WTC11 (cell line): ENCODE measurements around the gene CAMTA1. TPM values are rescaled to one million over a fixed set of nuclear protein-coding genes. Genes with fewer than 3 reads are reported as not detected.

Source experiments
- ATAC-seq: fragments of 200-7000 bp; cut with Tn5 transposase; 2 replicates; pipeline ENCODE4 v1.10.0; 2021; ENCODE audit warnings: mild to moderate bottlenecking, moderate library complexity
- CTCF ChIA-PET: fragments of 300-600 bp; sonication (Branson Sonifier 250); formaldehyde crosslinking; loops from one replicate; lab custom pipeline; 2021; ENCODE audit warnings: antibody characterized with exemption; lab: Charles Lee
- POLR2A ChIA-PET: fragments of 350-600 bp; sonication (Branson Sonifier 250); formaldehyde crosslinking; loops from one replicate; lab custom pipeline; 2021; ENCODE audit warnings: antibody characterized with exemption; lab: Charles Lee
- DNase-seq: peaks from one replicate; pipeline ENCODE4 v3.0.0; 2021; ENCODE audit warnings: low spot score
- H3K27ac Mint-ChIP-seq: 2 replicates; pipeline ENCODE4 v1.8.0; 2021; ENCODE audit warnings: mixed read lengths
- H3K27me3 Mint-ChIP-seq: 2 replicates; pipeline ENCODE4 v1.8.0; 2021; ENCODE audit warnings: low read depth, mild to moderate bottlenecking, moderate library complexity, mixed read lengths
- H3K36me3 Mint-ChIP-seq: 2 replicates; pipeline ENCODE4 v1.8.0; 2021; ENCODE audit warnings: mixed read lengths
- H3K4me1 Mint-ChIP-seq: 2 replicates; pipeline ENCODE4 v1.8.0; 2022; ENCODE audit warnings: mixed read lengths
- H3K4me3 Mint-ChIP-seq: 2 replicates; pipeline ENCODE4 v1.8.0; 2021; ENCODE audit warnings: mild to moderate bottlenecking, moderate library complexity, mixed read lengths
- H3K9me3 Mint-ChIP-seq: 2 replicates; pipeline ENCODE4 v1.8.0; 2021; ENCODE audit warnings: mixed read lengths
- ATF3 ChIP-seq: sonication (generic); formaldehyde crosslinking; conservative IDR thresholded peaks from 2 replicates; pipeline ENCODE4 v1.8.1; 2022; ENCODE audit warnings: mild to moderate bottlenecking, missing genetic modification reagents
- CDX4 ChIP-seq: fragments of 250-450 bp; sonication (Bioruptor Pico); IDR thresholded peaks from 2 replicates; pipeline ENCODE4 v1.9.0; 2021; ENCODE audit warnings: moderate library complexity, mild to moderate bottlenecking, inconsistent platforms, borderline replicate concordance
- E2F1 ChIP-seq: sonication (generic); formaldehyde crosslinking; IDR thresholded peaks from 2 replicates; pipeline ENCODE4 v1.8.0; 2022; ENCODE audit warnings: mild to moderate bottlenecking, missing genetic modification reagents
- E2F5 ChIP-seq: sonication (generic); formaldehyde crosslinking; IDR thresholded peaks from 2 replicates; pipeline ENCODE4 v1.8.1; 2022; ENCODE audit warnings: mild to moderate bottlenecking, moderate library complexity, missing genetic modification reagents
- ETV6 ChIP-seq: sonication (generic); formaldehyde crosslinking; IDR thresholded peaks from 2 replicates; pipeline ENCODE4 v1.8.1; 2022; ENCODE audit warnings: mild to moderate bottlenecking, missing genetic modification reagents
- HMGA2 ChIP-seq: fragments of 250-450 bp; sonication (Bioruptor Pico); IDR thresholded peaks from 2 replicates; pipeline ENCODE4 v1.4.0; 2021; ENCODE audit warnings: mild to moderate bottlenecking, moderate library complexity
- KAT7 ChIP-seq: sonication (generic); formaldehyde crosslinking; IDR thresholded peaks from 2 replicates; pipeline ENCODE4 v1.8.1; 2023; ENCODE audit warnings: missing genetic modification reagents, mild to moderate bottlenecking, borderline replicate concordance
- MAX ChIP-seq: sonication (generic); formaldehyde crosslinking; IDR thresholded peaks from 2 replicates; pipeline ENCODE4 v1.8.0; 2022; ENCODE audit warnings: mild to moderate bottlenecking, missing genetic modification reagents
- MLX ChIP-seq: sonication (generic); formaldehyde crosslinking; IDR thresholded peaks from 2 replicates; pipeline ENCODE4 v1.8.1; 2023; ENCODE audit warnings: mild to moderate bottlenecking, missing genetic modification reagents, moderate library complexity
- NFE2L1 ChIP-seq: sonication (generic); formaldehyde crosslinking; IDR thresholded peaks from 2 replicates; pipeline ENCODE4 v1.8.1; 2023; ENCODE audit warnings: missing genetic modification reagents
- NFYB ChIP-seq: sonication (generic); formaldehyde crosslinking; conservative IDR thresholded peaks from 2 replicates; pipeline ENCODE4 v1.8.0; 2022; ENCODE audit warnings: low read depth, missing genetic modification reagents
- NR1H2 ChIP-seq: sonication (generic); formaldehyde crosslinking; IDR thresholded peaks from 2 replicates; pipeline ENCODE4 v1.9.0; 2021; ENCODE audit warnings: mild to moderate bottlenecking, moderate library complexity, missing genetic modification reagents
- NR2C2 ChIP-seq: sonication (generic); formaldehyde crosslinking; IDR thresholded peaks from 2 replicates; pipeline ENCODE4 v1.8.0; 2022; ENCODE audit warnings: mild to moderate bottlenecking, missing genetic modification reagents
- OVOL2 ChIP-seq: fragments of 250-450 bp; sonication (Bioruptor Pico); IDR thresholded peaks from 2 replicates; pipeline ENCODE4 v1.9.0; 2021; ENCODE audit warnings: mild to moderate bottlenecking, borderline replicate concordance
- SMAD3 ChIP-seq: sonication (generic); formaldehyde crosslinking; IDR thresholded peaks from 2 replicates; pipeline ENCODE4 v1.8.0; 2022; ENCODE audit warnings: missing genetic modification reagents, mild to moderate bottlenecking, borderline replicate concordance
- USF1 ChIP-seq: sonication (generic); formaldehyde crosslinking; IDR thresholded peaks from 2 replicates; pipeline ENCODE4 v1.8.0; 2022; ENCODE audit warnings: mild to moderate bottlenecking, missing genetic modification reagents
- ZNF317 ChIP-seq: sonication (generic); formaldehyde crosslinking; IDR thresholded peaks from 2 replicates; pipeline ENCODE4 v1.8.1; 2023; ENCODE audit warnings: low read depth, mild to moderate bottlenecking, moderate library complexity, missing genetic modification reagents, borderline replicate concordance
- ZNF423 ChIP-seq: fragments of 250-450 bp; sonication (Bioruptor Pico); IDR thresholded peaks from 2 replicates; pipeline ENCODE4 v2.1.2; 2022; ENCODE audit warnings: mild to moderate bottlenecking, moderate library complexity
- ZNF425 ChIP-seq: fragments of 250-450 bp; sonication (Bioruptor Pico); conservative IDR thresholded peaks from 2 replicates; pipeline ENCODE4 v1.9.0; 2021; ENCODE audit warnings: mild to moderate bottlenecking
- total RNA-seq: library from RNA; stranded (reverse); gene quantifications from 3 replicates; pipeline ENCODE4 v1.2.3, GENCODE V29; 2021

Gene CAMTA1
- total RNA-seq, 1 experiment from 2014 or later = 86.4 TPM

GRCh38 chr1:7526867-7527732 lies 741.8 kb downstream of the CAMTA1 start (continued):
- TF ChIP-seq E2F1 (CRISPR knock-in tag) (no peak), OVOL2 (CRISPR knock-in tag) (no peak), ZNF317 (CRISPR knock-in tag) (no peak), HMGA2 (CRISPR knock-in tag) (no peak)

GRCh38 chr1:7527733-7528045 lies 742.4 kb downstream of the CAMTA1 start:
- no peaks in the 10 kb centered on the region for H3K9me3 Mint-ChIP-seq
- ATAC-seq = no peak
- H3K27ac Mint-ChIP-seq = no peak overlapping the region
- H3K4me1 Mint-ChIP-seq = peaks cover 10% of the 10 kb centered on the region
- DNase-seq = no peak
- no peaks in the 10 kb centered on the region for H3K27me3 Mint-ChIP-seq
- ChIA-PET CTCF (interaction anchor here (0.8 to 2.0 kb wide), 5 partner anchors 12 to 458 kb away, joined by 3 to 7 read pairs (median 4); no protein-coding TSS in a partner anchor), POLR2A (interaction anchor here (0.7 kb wide), 1 partner anchor 87 kb away, joined by 3 read pairs; no protein-coding TSS in a partner anchor)
- TF ChIP-seq SMAD3 (CRISPR knock-in tag) (no peak), E2F5 (CRISPR knock-in tag) (no peak), NR2C2 (CRISPR knock-in tag) (no peak), MLX (CRISPR knock-in tag) (no peak), ETV6 (CRISPR knock-in tag) (no peak), USF1 (CRISPR knock-in tag) (no peak), KAT7 (CRISPR knock-in tag) (no peak), ATF3 (CRISPR knock-in tag) (no peak), NFE2L1 (no peak)
- no peaks in the 10 kb centered on the region for H3K36me3 Mint-ChIP-seq
- H3K4me3 Mint-ChIP-seq = no peak overlapping the region

- no peak for ATAC-seq
- H3K27me3 Mint-ChIP-seq = no peaks in the 10 kb centered on the region
- H3K4me3 Mint-ChIP-seq = no peak overlapping the region
- H3K27ac Mint-ChIP-seq = no peak overlapping the region
- H3K9me3 Mint-ChIP-seq = no peaks in the 10 kb centered on the region
- ChIA-PET POLR2A (interaction anchor here (0.7 kb wide), 1 partner anchor 87 kb away, joined by 3 read pairs; no protein-coding TSS in a partner anchor), CTCF (interaction anchor here (0.8 to 2.0 kb wide), 6 partner anchors 11 to 459 kb away, joined by 3 to 7 read pairs (median 4); no protein-coding TSS in a partner anchor)
- peaks cover 10% of the 10 kb centered on the region for H3K4me1 Mint-ChIP-seq
- DNase-seq = no peak
- H3K36me3 Mint-ChIP-seq = no peaks in the 10 kb centered on the region
- TF ChIP-seq ZNF425 (CRISPR knock-in tag) = no peak
- no peak for TF ChIP-seq ZNF423 (CRISPR knock-in tag)
- TF ChIP-seq NFYB = no peak
- TF ChIP-seq NR1H2 (CRISPR knock-in tag) = no peak
- no peak for TF ChIP-seq MAX (CRISPR knock-in tag)
- no peak for TF ChIP-seq CDX4 (CRISPR knock-in tag)
Observed at GRCh38 chr1:7528386-7529198, 743.3 kb downstream of the CAMTA1 start.
